TTC549 (cell line): ENCODE results near the gene RFC3.
"Not testable (repeated sequence)": the region's sequence is repeated elsewhere in the genome, so short reads cannot be mapped to it uniquely, and the experiment has no call there.

Experiments used
- FAIRE-seq: peaks from 2 replicates; lab custom pipeline; 2012; peaks lifted over from hg19 to GRCh38; lab: Jason Lieb, UNC

RFC3 gene

DNA sequence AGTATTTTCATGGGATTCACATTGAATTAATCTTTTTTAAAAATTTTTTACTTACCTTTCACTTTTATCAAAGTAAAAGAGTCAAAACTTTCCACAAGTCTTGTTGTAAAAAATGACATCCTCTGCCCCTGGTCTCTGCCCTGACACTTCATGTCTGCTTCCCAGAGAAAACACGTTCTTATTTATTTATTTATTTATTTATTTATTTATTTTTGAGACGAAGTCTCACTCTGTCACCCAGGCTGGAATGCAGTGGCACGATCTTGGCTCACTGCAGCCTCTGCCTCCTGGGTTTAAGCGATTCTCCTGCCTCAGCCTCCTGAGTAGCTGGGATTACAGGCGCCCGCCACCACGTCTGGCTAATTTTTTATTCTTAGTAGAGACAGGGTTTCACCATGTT is 5.1 kb upstream of the RFC3 start:
- FAIRE-seq = not testable (repeated sequence)

DNA sequence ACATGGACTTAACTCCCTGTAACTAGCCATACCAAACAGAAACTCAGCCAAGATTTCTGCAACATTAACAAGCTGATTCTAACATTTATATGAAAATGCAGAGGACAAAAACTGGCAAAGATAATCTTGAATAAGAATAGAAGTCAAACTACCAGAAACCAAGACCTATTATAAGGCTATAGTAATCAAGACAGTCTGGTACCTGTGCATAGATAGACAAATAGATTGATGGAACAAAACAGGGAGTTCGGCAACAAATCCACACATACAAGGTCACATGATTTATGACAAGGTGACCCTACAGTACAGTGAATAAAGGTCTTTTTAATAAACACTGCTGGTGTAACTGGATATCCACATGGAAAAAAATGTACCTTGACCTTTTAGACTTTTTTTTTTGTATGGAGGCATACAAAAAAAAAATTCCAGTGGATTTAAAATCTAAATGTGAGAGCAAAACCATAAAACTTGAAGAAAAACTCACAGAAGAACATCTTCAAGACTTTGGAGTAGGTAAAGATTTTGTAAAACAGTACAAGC is 2.9 kb upstream of the RFC3 start:
- no peak for FAIRE-seq

DNA sequence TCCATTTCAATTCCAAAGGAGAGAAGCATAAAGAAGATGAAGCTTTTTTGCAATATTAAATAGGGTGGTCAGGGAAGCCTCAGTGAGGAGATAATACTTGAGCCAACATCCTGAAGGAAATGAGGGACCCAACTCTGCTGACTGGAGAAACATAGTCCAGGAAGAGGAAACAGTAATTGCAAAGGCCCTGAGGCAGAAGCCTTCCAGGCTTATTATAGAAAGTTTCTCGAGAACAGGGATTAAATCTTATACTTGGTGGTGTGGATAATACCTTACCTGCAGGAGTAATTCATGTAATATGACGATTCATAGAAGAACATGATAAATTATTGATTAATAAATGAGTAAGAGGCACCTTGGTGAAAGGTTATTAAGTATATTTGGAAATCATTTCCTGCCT is 1.0 kb upstream of the RFC3 start:
- FAIRE-seq = no peak

DNA sequence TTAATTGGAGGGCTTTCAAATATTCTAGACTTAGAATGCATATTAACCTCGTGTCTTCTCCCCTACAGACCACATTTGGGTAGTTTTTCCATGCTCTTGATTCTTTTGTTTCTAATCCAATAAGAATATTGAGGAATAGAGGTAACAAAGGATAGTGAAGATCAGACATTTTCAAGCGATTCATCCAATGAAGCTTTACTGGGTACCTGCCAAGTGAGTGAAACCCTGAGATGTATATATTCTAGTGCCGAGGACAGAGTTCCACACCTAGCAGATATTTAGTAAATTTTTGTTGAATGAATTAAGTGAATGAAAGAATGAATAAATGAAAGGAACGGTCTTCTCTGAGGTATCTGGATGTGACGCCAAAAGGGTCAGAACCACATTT is 442 bp upstream of the RFC3 start:
- FAIRE-seq = no peak

DNA sequence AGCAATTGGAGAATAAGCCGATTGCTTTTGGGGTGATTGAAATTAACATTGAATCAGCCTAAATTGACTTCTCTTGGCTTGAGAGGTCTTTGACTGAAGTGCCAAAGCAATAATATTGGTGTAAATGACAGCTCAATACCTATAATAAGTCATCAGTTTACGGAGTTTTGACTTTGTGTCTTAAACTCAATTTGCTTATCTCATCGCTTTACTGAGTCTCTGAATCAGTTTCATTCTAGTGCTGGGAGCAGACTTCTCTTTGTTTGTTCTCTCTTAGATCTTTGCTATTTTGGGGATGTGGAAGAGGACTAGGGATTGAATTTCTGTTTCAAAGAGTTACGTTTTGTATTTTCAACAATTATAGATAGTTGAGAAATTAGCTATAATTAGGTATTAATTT is 7.1 kb downstream of the RFC3 start:
- FAIRE-seq = no peak

DNA sequence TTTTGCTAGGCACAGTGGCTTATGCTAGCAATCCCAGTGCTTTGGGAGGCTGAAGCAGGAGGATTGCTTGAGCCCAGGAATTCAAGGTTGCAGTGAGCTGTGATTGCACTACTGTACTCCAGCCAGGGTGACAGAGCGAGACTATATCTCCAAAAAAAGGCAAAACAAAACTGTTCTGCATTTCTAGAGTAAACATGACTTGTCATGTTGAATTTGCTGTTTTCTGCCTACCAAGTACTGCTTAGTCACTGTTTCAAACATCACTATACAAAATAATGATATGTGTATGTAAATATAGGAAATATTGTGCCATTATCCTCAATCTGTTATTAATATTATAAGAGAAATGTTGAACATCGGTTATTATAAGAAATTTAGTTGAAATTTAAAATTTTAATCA is 9.2 kb downstream of the RFC3 start:
- FAIRE-seq = no peak

DNA sequence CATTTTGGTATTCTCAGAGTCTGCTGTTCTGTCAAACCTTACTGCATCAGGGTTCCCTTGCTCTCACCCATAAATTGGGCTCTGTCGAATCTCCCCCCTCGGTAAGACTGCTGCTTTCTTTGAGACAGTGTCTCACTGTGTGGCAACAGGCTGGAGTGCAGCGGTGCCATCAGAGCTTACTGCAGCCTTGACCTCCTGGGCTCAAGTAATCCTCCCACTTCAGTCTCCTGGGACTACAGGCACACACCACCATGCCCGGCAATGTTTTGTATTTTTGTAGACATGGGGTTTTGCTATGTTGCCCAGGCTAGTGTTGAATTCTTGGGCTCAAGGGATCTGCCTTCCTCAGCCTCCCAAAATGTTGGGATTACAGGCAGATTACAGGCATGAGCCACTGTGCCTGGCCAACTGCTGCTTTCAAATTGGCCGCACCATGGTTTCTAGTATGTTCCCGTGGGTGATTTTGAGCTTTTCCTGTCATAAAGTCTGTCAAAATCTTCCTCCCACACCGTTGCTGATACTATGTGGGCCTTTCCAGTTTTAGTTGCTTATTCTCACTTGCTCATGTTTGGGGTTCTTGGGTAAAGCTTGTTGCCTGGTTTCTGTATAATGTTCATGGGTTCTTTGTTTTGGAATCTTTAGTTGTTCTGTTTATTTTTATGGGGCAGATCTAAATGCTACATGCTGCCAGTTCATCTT is 10.6 kb downstream of the RFC3 start:
- no peak for FAIRE-seq

DNA sequence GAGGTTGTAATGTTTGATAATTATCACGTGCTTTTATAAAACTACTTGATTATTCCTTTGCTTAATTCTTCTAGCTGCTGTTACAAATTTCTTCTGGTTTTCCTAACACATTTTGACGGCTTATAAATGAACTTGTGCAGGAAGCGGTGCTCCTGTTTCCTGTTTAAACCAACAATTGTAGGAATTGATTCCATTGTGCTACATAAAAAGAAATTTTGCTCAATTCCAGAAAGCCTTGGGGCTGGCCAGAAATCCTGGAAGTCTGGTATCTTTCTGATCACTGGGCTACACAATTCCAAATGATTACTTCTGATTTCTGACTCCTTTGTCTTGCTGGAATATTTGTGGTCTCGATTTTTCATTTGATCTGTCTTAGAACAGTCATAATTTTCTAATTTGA is 14.9 kb downstream of the RFC3 start:
- no peak for FAIRE-seq

DNA sequence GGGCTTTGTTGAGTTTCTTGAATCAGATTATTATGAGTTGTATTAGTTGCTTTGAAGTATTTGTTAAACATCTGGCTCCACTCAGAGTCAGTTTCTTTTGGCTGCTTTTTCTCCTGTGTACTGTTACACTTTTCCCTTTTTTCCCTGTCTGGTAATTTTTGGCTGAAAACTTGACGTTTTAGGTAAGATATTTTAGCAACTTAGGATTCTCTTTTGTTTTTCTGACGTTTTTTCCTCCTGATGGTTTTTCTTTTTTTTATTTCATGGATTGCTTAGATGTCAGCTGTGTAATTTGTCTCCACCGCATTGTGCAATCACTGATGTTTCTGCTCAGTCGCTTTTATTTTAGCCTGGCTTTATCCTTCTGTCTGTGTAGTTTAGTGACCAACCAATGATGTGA is 20.7 kb downstream of the RFC3 start:
- no peak for FAIRE-seq

DNA sequence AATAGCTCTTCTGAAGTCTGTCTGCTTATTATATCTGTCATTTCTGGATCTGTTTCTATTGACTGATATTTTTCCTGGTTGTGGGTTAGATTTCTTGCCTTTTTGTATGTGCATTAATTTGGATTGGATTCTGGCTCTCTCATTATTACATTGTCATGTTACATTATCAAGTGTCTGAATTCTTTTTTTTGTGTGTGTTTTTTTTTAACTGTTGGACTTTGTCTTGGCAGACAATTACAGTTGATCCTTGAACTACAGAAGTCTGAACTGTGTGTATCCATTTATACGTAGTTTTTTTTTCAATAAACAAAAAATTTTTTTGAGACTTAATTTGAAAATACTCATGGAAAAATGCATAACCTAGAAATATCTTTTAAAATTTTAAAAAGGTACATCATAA is 22.5 kb downstream of the RFC3 start:
- FAIRE-seq = no peak

DNA sequence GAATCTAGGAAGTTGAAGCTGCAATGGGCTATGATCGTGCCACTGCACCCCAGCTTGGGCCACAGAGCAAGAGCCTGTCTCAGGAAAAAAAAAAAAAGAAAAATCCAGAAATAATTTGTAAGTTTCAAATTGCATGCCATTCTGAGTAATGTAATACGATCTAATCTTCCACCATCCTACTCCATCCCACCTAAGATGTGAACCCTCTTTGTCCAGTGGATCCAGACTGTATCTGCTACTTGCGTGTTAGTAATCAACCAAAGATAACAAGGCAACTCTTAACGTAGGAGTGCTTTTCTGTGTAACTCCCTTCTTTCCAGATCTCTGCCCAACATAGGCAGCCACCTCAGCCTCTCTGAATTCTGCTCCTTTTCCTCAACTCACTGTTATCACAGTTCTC is 24.3 kb downstream of the RFC3 start:
- FAIRE-seq = no peak

DNA sequence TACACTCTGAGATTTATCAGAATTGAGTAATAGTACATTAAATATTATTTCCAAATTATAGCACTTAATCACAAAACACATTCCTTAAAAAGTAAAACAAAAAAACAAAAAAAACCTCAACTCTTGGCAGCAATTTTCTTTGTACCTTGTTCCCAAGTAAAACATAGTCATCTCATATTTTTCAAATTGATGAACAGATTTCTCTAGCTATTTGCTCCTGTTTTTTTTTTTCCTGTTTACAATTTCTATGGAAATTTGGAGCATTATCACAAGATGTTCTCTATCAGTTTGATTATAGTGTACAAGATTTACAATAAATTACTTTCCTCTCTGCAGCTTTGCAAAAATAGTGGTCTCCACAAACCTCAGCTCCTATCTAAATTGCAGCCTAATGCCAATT is 25.0 kb downstream of the RFC3 start:
- FAIRE-seq = no peak

DNA sequence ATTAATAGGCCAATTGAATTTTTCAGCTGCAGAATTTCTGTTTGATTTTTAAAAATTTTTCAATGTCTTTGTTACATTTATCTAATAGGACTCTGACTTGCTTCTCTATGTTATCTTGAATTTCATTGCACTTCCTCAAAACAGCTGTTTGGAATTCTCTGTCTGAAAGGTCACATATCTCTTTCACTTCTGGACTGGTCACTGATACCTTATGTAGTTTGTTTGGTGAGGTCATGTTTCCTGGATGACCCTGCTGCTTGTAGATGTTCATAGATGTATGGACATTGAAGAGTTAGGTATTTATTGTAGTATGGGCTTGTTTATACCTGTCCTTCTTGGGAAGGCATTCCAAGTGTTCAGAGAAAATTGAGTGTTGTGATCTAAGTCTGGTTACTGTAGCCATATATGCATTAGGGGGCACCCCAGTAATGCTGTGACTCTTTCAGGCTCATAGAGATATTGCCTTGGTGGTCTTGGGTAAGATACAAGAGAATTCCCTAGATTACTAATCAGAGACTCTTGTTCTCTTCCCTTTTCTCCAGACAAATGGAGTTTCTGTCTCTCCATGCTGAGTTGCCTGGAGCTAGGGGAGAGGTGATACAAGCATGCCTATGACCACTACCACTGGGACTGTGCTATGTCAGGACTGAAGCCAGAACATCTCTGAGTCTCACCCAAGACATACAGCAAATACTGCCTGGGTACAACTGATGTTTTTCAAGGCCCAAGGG is 27.8 kb downstream of the RFC3 start:
- FAIRE-seq = no peak

DNA sequence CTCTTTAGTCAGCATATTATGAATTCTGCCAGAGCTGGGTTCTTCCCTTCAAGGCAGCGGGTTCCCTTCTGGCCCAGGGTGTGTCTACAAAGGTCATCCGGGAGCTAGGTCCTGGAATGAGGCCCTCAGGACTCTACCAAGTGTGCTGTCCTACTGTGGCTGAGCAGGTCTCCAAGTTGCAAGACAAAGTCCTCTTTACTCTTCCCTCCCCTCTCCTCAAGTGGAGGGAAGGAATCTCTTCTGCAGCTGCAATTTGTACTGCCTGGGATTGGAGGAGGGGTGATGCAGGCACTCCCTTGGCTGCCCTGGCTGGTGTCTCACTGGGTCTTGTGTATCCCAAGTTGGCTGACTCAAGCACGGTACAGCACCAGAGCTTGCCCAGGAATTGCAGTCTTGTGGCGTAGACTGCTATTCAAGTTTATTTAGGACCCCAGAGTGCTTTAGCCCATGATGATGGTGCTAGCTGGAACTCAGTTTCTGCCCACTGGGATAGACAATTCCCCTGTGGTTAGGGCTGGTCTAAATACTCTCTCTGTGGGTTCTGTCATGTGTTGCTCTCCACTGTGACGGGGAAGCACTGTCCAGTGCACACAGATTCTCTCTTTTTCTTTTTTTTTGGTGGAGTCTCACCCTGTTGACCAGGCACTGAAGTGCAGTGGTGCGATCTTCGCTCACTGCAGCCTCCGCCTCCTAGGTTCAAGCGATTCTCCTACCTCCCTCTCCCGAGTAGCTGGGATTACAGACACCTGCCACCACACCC is 28.5 kb downstream of the RFC3 start:
- FAIRE-seq = no peak

DNA sequence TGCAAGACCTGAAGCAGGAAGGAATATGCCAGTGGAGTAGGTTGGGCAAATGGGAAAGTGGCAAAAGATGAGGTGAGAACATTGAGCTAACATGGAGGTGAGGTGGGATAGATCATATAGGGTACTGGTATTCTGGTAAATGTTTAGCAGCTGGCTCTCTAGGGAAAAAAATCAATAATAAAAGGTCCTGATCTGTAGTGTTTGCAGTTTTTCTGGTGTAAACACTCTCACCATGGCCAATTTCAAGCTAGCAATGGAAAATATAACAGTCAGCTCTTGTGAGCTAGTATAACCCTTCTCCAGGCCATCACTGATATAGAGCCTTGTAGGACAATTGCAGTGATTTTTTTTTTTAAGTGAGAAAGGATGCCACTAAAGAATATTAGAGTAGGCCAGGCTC is 31.3 kb downstream of the RFC3 start:
- no peak for FAIRE-seq

DNA sequence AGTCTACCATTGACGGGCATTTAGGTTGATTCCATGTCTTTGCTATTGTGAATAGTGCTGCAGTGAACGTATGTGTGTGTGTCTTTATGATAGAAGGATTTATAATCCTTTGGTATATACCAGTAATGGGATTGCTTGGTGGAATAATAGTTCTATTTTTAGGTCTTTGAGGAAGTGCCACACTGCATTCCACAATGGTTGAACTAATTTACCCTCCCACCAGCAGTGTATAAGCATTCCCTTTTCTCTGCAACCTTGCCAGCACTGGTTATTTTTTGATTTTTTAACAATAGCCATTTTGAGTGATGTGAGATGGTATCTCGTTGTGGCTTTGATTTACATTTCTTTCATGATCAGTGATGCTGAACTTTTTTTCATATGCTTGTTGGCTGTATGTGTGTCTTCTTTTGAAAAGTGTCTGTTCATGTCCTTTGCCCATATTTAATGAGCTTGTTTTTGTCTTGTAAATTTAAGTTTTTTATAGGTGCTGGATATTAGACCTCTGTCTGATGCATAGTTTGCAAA is 37.5 kb downstream of the RFC3 start:
- FAIRE-seq = no peak

DNA sequence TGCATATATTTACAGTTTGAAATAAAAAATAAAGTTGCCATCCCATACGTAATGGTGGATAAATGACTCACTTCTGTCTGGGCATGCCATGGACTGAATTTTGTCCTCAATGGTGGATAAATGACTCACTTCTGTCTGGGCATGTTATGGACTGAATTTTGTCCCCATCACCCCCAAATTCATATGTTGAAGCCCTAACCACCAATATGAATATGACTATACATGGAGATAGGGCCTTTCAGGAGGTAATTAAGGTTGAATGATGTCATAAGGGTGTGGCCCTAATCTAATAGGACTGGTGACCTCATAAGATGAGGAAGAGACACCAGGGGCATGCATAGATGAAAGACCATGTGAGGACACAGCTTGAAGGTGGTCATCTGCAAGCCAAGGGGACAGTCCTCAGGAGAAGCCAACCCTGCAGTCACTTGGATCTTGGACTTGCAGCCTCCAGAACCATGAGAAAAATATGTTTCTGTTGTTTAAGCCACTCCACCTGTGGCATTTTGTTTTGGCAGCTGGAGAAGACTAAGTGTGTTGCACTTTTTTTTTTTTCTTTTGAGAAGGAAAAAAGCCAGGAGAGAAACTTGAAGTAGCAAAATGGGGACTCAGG is 41.8 kb downstream of the RFC3 start:
- no peak for FAIRE-seq

DNA sequence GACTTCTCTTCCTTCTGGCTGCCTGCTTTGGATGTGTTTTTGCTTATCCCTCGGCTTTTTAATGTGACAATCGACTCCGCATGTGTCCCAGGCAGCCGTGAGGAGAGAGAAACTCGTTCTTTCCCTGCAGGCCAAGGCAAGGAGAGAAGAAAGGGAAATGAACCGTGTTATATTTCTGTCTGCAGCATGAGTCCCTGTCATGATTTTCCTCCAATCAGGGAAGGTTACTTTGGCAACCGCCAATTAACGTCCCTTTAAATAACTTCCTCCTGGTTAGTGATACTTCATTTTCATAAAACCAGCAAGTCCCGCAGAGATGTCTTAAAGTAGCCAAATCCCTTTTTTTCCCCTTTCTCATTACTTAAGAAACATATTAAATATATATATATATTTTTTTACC is 42.6 kb downstream of the RFC3 start:
- FAIRE-seq = no peak

DNA sequence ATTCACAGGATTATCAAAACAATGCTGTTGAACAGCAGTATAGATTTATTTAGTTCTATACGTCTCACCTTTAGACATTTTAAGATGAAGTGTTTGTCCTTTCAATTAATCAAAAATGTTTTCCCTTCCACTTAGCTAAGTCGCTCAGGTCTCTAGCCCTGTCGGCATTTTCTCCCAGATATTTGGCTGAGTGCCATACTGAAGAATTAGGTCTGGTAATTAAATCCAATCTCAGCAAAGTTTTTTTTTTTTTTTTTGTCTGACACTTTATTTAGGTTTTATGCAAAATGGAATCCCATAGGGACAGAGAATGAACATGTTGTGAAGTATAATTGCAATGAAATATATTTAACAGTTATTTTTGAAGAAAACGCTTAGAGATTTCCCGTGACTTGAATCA is 44.1 kb downstream of the RFC3 start:
- FAIRE-seq = no peak

DNA sequence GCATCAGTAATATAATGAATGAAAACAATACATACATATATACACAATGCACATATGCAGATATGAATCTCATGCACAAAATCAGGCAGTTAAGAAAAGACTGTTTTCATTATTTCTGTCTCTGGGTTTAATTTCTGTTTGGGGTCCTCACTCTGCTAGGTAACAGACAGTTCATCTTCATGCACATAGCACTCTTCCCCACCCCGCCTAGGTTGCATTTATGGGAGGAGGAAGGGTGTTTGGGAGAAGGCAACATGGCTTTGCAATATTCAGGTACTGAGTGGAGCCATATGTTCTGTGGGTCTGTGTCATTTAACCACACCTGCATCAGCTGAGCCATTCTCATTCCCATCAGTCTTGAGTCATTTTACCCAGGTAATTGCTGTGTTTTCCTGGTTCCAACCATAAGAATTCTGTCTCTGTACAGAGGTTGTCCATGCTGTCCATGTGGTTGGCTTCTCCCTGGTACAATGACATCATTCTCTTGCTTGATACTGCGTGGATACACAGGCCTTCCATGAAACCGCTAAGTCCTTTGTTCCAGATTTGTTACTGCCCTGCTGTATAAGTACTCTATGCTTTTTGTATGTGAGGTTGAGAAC is 45.3 kb downstream of the RFC3 start:
- no peak for FAIRE-seq

DNA sequence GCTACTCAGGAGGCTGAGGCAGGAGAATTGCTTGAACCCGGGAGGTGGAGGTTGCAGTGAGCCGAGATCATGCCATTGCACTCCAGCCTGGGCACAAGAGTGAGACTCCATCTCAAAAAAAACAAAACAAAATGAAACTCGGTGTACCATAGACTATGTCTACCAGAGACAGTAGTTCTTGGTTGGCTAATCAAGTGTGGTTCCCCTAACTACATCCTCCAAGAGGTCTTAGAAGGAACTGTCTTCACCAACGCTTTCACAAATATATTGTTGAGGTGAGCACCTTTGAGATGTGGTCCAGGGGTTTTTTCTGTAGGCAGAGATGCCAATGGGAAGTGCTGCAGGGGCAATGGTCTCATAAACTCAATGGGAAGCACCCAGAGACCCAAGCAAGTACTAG is 48.0 kb downstream of the RFC3 start:
- no peak for FAIRE-seq

DNA sequence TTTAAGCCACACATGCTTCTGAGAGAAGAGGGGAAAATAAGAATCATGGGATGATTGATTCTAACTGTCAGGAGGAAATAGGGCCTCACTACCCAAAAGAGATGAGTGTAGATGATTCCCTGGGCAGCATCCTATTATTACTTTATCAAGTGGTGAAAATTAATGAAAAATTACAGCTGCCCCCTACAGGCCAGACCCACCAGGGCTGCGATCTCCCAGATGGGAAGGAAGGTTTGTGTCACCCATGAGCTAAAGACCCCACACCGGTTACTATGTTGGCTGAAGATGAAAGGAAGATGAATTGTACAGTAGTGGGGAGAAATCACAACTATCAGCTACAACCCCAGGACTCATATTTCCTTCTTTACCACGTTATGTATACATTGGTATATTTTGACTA is 49.5 kb downstream of the RFC3 start:
- no peak for FAIRE-seq
